ENCODE data around the gene PRSS1.

GRCh38 chr7:142718313-142718712, 31.0 kb upstream of the PRSS1 start:
- TF ChIP-seq CTCF (IDR thresholded peaks at IDR 0.05; ENCODE audit: poor library complexity, severe bottlenecking) (no peak), POLR2AphosphoS5 (IDR thresholded peaks at IDR 0.05) (no peak), TAF1 (IDR thresholded peaks at IDR 0.05; ENCODE audit: low read depth) (no peak), MXI1 (conservative IDR thresholded peaks at IDR 0.05; ENCODE audit: poor library complexity, severe bottlenecking) (no peak), EP300 (conservative IDR thresholded peaks at IDR 0.05; ENCODE audit: poor library complexity, severe bottlenecking) (no peak)
